Measurements from ENCODE around the gene PUSL1.

PUSL1 gene

GRCh38 chr1:1280782-1281481 is 27.5 kb upstream of the PUSL1 start:
- DNase-seq = no peak

GRCh38 chr1:1281533-1282321 is 26.7 kb upstream of the PUSL1 start:
- DNase-seq = no peak

GRCh38 chr1:1282998-1283397 is 25.4 kb upstream of the PUSL1 start:
- no peak for DNase-seq

GRCh38 chr1:1283821-1284220 is 24.6 kb upstream of the PUSL1 start:
- DNase-seq = no peak

GRCh38 chr1:1284221-1285101 is 23.9 kb upstream of the PUSL1 start:
- DNase-seq = no peak

GRCh38 chr1:1285102-1285571 is 23.3 kb upstream of the PUSL1 start:
- no peak for DNase-seq

GRCh38 chr1:1285611-1286311 is 22.6 kb upstream of the PUSL1 start:
- no peak for DNase-seq

- DNase-seq = no peak
These were observed 21.8 kb upstream of the PUSL1 start for GRCh38 chr1:1286313-1287261.

- no peak for DNase-seq
These were observed 20.9 kb upstream of the PUSL1 start for GRCh38 chr1:1287288-1288110.

- DNase-seq = peak; percentile 61
These were observed 18.1 kb upstream of the PUSL1 start for GRCh38 chr1:1290238-1290731.

- no peak for DNase-seq
These were observed 17.3 kb upstream of the PUSL1 start for GRCh38 chr1:1291023-1291528.

- DNase-seq = peak; percentile 71
These were observed 16.6 kb upstream of the PUSL1 start for GRCh38 chr1:1291548-1292441.

GRCh38 chr1:1292442-1292779 is 16.0 kb upstream of the PUSL1 start:
- DNase-seq = no peak

GRCh38 chr1:1292851-1293250 is 15.5 kb upstream of the PUSL1 start:
- no peak for DNase-seq

GRCh38 chr1:1293263-1294249 is 14.8 kb upstream of the PUSL1 start:
- DNase-seq = no peak

GRCh38 chr1:1294250-1294890 is 14.0 kb upstream of the PUSL1 start:
- DNase-seq = no peak

Data from hematopoietic multipotent progenitor cell treated with erythropoietin and hydrocortisone succinate and interleukin-3 and kit ligand, for 8 days (in vitro differentiated cells).